HepG2 (cell line): ENCODE measurements around the gene GCN1. TPM values are rescaled to one million over a fixed set of nuclear protein-coding genes. Genes with fewer than 3 reads are reported as not detected.
A peak's percentile ranks its signal among the peaks of the same experiment; 100 is the strongest.

Source experiments
- ATF7-NPFF ChIP-seq: sonication (generic); formaldehyde crosslinking; IDR thresholded peaks from 2 replicates; pipeline ENCODE4 v1.8.1; 2023; ENCODE audit warnings: mild to moderate bottlenecking, low read depth, missing genetic modification reagents, moderate library complexity
- ATM ChIP-seq: fragments of 450-650 bp; IDR thresholded peaks from 2 replicates; pipeline ENCODE4 v1.7.1; 2017; ENCODE audit warnings: mild to moderate bottlenecking, borderline replicate concordance
- CEBPG ChIP-seq: IDR thresholded peaks from 2 replicates; pipeline ENCODE4 v1.6.1; 2016
- EED ChIP-seq: sonication (generic); formaldehyde crosslinking; IDR thresholded peaks from 2 replicates; pipeline ENCODE4 v1.5.0; 2020; ENCODE audit warnings: mild to moderate bottlenecking, missing genetic modification reagents
- HNF4A ChIP-seq: sonication (generic); formaldehyde crosslinking; IDR thresholded peaks from 2 replicates; pipeline ENCODE4 v1.4.0; 2020; ENCODE audit warnings: missing genetic modification reagents
- JUNB ChIP-seq: sonication (generic); formaldehyde crosslinking; IDR thresholded peaks from 2 replicates; pipeline ENCODE4 v1.8.0; 2022; ENCODE audit warnings: missing genetic modification reagents, mild to moderate bottlenecking, borderline replicate concordance
- POLR2A ChIP-seq, 2 experiments: IDR thresholded peaks; 2 replicates each; pipeline ENCODE4 v1.6.1; 2011; ENCODE audit warnings: low read depth in 2 of 2, low read length in 2 of 2, mild to moderate bottlenecking in 1 of 2, moderate library complexity in 1 of 2; ENCODE audit not compliant: insufficient read depth in 1 of 2
- RARG ChIP-seq: sonication (generic); formaldehyde crosslinking; IDR thresholded peaks from 2 replicates; pipeline ENCODE4 v1.4.0; 2020; ENCODE audit warnings: low read depth, mild to moderate bottlenecking, missing genetic modification reagents
- XBP1 ChIP-seq: sonication (generic); formaldehyde crosslinking; IDR thresholded peaks from 2 replicates; pipeline ENCODE4 v1.5.0; 2020; ENCODE audit warnings: missing genetic modification reagents
- ZNF138 ChIP-seq: sonication (generic); formaldehyde crosslinking; IDR thresholded peaks from 2 replicates; pipeline ENCODE4 v1.5.0; 2020; ENCODE audit warnings: mild to moderate bottlenecking, low read depth, missing genetic modification reagents
- ZNF263 ChIP-seq: sonication (generic); formaldehyde crosslinking; IDR thresholded peaks from 2 replicates; pipeline ENCODE4 v1.4.0; 2020; ENCODE audit warnings: missing genetic modification reagents
- ZNF329 ChIP-seq: sonication (generic); formaldehyde crosslinking; IDR thresholded peaks from 2 replicates; pipeline ENCODE4 v1.9.0; 2021; ENCODE audit warnings: low read depth, mild to moderate bottlenecking, missing genetic modification reagents
- ZNF383 ChIP-seq: sonication (generic); formaldehyde crosslinking; IDR thresholded peaks from 2 replicates; pipeline ENCODE4 v1.4.0; 2020; ENCODE audit warnings: missing genetic modification reagents, mild to moderate bottlenecking, borderline replicate concordance
- ZNF44 ChIP-seq: sonication (generic); formaldehyde crosslinking; IDR thresholded peaks from 2 replicates; pipeline ENCODE4 v1.5.1; 2020; ENCODE audit warnings: mild to moderate bottlenecking, missing genetic modification reagents
- ZNF460 ChIP-seq: sonication (generic); formaldehyde crosslinking; IDR thresholded peaks from 2 replicates; pipeline ENCODE4 v1.5.1; 2020; ENCODE audit warnings: missing genetic modification reagents, mild to moderate bottlenecking, borderline replicate concordance
- ZNF724P ChIP-seq: sonication (generic); formaldehyde crosslinking; IDR thresholded peaks from 2 replicates; pipeline ENCODE4 v1.8.0; 2022; ENCODE audit warnings: missing genetic modification reagents, borderline replicate concordance
- ZNF776 ChIP-seq: sonication (generic); formaldehyde crosslinking; IDR thresholded peaks from 2 replicates; pipeline ENCODE4 v1.4.0; 2020; ENCODE audit warnings: mild to moderate bottlenecking, missing genetic modification reagents
- polyA plus RNA-seq, 8 experiments: library from polyadenylated mRNA; depleted of rRNA in 3 of 8; stranded (reverse) in 7 of 8; unstranded in 1 of 8; fragments of >200 nt; fragmentation: Illumina TruSeq in 4 of 8; extraction: Trizol in 4 of 8; gene quantifications; 2 replicates each; pipeline versions ENCODE4 v1.2.1 to v1.2.3, GENCODE V29; 2011 to 2016; ENCODE audit warnings: low read depth in 4 of 8, missing spikeins in 1 of 8, mixed read lengths in 1 of 8; ENCODE audit not compliant: insufficient read depth in 1 of 8
- total RNA-seq, 5 experiments: library from RNA; depleted of rRNA; stranded (reverse); fragments of >200 nt; fragmentation: Illumina TruSeq; extraction: Trizol; gene quantifications; 2 replicates each; pipeline ENCODE4 v1.2.3, GENCODE V29; 2016; ENCODE audit warnings: low read depth in 1 of 5
- TF ChIP-seq, protein P1 (sequence below): IDR thresholded peaks from 2 replicates; pipeline ENCODE4 v1.4.0; 2020; ENCODE audit warnings: mild to moderate bottlenecking, missing genetic modification reagents
- TF ChIP-seq, protein P2 (sequence below): sonication (generic); formaldehyde crosslinking; IDR thresholded peaks from 2 replicates; pipeline ENCODE4 v1.5.1; 2020; ENCODE audit warnings: mild to moderate bottlenecking, missing genetic modification reagents, borderline replicate concordance
- TF ChIP-seq, protein P3 (sequence below): sonication (generic); formaldehyde crosslinking; IDR thresholded peaks from 2 replicates; pipeline ENCODE4 v1.4.0; 2020; ENCODE audit warnings: missing genetic modification reagents
- TF ChIP-seq, protein P4 (sequence below): sonication (generic); formaldehyde crosslinking; IDR thresholded peaks from 2 replicates; pipeline ENCODE4 v1.5.0; 2020; ENCODE audit warnings: missing genetic modification reagents
- TF ChIP-seq, protein P5 (sequence below): sonication (generic); formaldehyde crosslinking; conservative IDR thresholded peaks from 2 replicates; pipeline ENCODE4 v1.4.0; 2020; ENCODE audit warnings: missing genetic modification reagents

GCN1 gene
- total and polyA plus RNA-seq, 2 of the 13 experiments (the other 11 are each of a cell fraction or from before 2014, with no cell fraction given) = 58.2 to 83.0 TPM

DNA sequence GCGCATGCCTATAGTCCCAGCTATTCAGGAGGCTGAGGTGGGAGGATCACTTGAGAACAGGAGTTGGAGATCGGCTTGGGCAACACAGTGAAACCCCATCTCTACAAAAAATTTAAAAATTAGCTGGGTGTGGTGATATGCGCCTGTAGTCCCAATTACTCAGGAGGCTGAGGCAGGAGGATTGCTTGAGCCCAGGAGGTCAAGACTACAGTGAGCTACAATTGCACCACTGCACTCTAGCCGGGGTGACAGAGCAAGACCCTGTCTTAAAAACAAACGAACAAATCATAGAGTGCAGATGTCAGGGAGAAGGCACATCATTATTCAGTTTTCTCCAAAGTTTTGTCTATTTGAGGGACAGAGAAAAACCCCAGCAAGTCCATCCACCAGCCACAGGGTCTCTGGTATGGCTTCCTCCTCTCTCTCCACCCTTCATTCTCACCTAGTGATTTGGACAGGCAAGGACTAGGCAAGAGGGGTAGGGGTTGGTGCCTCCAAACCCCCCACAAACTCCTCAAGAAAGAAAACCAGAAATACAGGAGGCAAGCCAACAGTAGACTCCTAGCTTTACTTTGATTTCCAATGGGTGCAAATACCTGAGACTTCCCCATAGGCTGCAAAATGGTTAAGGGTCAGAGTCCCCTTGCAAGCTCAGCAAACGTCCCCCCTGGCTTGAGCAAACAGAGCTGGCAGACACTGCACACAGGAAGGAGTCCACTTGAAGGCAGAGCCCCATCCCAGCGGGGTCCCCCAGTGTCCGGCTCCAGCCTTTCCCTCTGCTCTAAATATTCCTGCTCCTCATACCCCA is 32.9 kb upstream of the GCN1 start (continued):
- TF ChIP-seq, protein P1, sequence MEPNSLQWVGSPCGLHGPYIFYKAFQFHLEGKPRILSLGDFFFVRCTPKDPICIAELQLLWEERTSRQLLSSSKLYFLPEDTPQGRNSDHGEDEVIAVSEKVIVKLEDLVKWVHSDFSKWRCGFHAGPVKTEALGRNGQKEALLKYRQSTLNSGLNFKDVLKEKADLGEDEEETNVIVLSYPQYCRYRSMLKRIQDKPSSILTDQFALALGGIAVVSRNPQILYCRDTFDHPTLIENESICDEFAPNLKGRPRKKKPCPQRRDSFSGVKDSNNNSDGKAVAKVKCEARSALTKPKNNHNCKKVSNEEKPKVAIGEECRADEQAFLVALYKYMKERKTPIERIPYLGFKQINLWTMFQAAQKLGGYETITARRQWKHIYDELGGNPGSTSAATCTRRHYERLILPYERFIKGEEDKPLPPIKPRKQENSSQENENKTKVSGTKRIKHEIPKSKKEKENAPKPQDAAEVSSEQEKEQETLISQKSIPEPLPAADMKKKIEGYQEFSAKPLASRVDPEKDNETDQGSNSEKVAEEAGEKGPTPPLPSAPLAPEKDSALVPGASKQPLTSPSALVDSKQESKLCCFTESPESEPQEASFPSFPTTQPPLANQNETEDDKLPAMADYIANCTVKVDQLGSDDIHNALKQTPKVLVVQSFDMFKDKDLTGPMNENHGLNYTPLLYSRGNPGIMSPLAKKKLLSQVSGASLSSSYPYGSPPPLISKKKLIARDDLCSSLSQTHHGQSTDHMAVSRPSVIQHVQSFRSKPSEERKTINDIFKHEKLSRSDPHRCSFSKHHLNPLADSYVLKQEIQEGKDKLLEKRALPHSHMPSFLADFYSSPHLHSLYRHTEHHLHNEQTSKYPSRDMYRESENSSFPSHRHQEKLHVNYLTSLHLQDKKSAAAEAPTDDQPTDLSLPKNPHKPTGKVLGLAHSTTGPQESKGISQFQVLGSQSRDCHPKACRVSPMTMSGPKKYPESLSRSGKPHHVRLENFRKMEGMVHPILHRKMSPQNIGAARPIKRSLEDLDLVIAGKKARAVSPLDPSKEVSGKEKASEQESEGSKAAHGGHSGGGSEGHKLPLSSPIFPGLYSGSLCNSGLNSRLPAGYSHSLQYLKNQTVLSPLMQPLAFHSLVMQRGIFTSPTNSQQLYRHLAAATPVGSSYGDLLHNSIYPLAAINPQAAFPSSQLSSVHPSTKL (CRISPR knock-in tag) = peak; percentile 72; the same call in 1 of the 2 replicates
- no peak for TF ChIP-seq ZNF329 (CRISPR knock-in tag)
- TF ChIP-seq ZNF44 = no peak
- no peak for TF ChIP-seq ZNF383 (CRISPR knock-in tag)
- no peak for TF ChIP-seq RARG (CRISPR knock-in tag)
- TF ChIP-seq, protein P2, sequence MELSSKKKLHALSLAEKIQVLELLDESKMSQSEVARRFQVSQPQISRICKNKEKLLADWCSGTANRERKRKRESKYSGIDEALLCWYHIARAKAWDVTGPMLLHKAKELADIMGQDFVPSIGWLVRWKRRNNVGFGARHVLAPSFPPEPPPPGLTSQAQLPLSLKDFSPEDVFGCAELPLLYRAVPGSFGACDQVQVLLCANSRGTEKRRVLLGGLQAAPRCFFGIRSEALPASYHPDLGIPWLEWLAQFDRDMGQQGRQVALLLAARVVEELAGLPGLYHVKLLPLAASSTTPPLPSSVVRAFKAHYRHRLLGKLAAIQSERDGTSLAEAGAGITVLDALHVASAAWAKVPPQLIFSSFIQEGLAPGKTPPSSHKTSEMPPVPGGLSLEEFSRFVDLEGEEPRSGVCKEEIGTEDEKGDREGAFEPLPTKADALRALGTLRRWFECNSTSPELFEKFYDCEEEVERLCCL (CRISPR knock-in tag) = no peak
- no peak for TF ChIP-seq ZNF138
- TF ChIP-seq ZNF724P = 0 out of 2 replicates have a peak, but pooled peaks have one; percentile 19
- TF ChIP-seq CEBPG (CRISPR knock-in tag) = peak; percentile 56
- TF ChIP-seq JUNB (CRISPR knock-in tag) = no peak
- peak; percentile 90 for TF ChIP-seq HNF4A
- no peak for TF ChIP-seq EED (CRISPR knock-in tag)
- TF ChIP-seq ATM = no peak
- TF ChIP-seq ATF7-NPFF = 0 out of 2 replicates have a peak, but pooled peaks have one; percentile 26
- TF ChIP-seq, protein P3, sequence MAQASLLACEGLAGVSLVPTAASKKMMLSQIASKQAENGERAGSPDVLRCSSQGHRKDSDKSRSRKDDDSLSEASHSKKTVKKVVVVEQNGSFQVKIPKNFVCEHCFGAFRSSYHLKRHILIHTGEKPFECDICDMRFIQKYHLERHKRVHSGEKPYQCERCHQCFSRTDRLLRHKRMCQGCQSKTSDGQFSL (CRISPR knock-in tag) = no peak
- no peak for TF ChIP-seq XBP1 (CRISPR knock-in tag)
- no peak for TF ChIP-seq ZNF263 (CRISPR knock-in tag)
- TF ChIP-seq, protein P4, sequence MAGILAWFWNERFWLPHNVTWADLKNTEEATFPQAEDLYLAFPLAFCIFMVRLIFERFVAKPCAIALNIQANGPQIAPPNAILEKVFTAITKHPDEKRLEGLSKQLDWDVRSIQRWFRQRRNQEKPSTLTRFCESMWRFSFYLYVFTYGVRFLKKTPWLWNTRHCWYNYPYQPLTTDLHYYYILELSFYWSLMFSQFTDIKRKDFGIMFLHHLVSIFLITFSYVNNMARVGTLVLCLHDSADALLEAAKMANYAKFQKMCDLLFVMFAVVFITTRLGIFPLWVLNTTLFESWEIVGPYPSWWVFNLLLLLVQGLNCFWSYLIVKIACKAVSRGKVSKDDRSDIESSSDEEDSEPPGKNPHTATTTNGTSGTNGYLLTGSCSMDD = no peak
- TF ChIP-seq ZNF460 = no peak
- no peak for TF ChIP-seq ZNF776
- TF ChIP-seq POLR2A (IDR thresholded peaks at IDR 0.05; ENCODE audit: insufficient read depth in 1 of 2, low read depth in 2 of 2, low read length in 2 of 2) = peak; percentile 76
- TF ChIP-seq, protein P5, sequence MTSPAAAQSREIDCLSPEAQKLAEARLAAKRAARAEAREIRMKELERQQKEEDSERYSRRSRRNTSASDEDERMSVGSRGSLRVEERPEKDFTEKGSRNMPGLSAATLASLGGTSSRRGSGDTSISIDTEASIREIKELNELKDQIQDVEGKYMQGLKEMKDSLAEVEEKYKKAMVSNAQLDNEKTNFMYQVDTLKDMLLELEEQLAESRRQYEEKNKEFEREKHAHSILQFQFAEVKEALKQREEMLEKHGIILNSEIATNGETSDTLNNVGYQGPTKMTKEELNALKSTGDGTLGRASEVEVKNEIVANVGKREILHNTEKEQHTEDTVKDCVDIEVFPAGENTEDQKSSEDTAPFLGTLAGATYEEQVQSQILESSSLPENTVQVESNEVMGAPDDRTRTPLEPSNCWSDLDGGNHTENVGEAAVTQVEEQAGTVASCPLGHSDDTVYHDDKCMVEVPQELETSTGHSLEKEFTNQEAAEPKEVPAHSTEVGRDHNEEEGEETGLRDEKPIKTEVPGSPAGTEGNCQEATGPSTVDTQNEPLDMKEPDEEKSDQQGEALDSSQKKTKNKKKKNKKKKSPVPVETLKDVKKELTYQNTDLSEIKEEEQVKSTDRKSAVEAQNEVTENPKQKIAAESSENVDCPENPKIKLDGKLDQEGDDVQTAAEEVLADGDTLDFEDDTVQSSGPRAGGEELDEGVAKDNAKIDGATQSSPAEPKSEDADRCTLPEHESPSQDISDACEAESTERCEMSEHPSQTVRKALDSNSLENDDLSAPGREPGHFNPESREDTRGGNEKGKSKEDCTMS (CRISPR knock-in tag) = no peak
